Esophagus muscularis mucosa (tissue), 4 donors: ENCODE measurements around the gene FRRS1.

Experiments
- CTCF ChIP-seq, 3 experiments: fragments of 200-600 bp in 2 of 3; fragments of 450-650 bp in 1 of 3; sonication (generic) in 2 of 3; IDR thresholded peaks; one replicate each; pipeline ENCODE4 v1.5.1; 2017 to 2019; ENCODE audit warnings: antibody characterized with exemption in 3 of 3, mild to moderate bottlenecking in 2 of 3, moderate library complexity in 1 of 3
- EP300 ChIP-seq: sonication (generic); formaldehyde crosslinking; IDR thresholded peaks from one replicate; pipeline ENCODE4 v1.6.1; 2017; ENCODE audit warnings: antibody characterized with exemption
- POLR2A ChIP-seq: fragments of 450-650 bp; IDR thresholded peaks from one replicate; pipeline ENCODE4 v1.6.1; 2017; ENCODE audit warnings: antibody characterized with exemption, moderate library complexity, mild to moderate bottlenecking, low read depth

DNA sequence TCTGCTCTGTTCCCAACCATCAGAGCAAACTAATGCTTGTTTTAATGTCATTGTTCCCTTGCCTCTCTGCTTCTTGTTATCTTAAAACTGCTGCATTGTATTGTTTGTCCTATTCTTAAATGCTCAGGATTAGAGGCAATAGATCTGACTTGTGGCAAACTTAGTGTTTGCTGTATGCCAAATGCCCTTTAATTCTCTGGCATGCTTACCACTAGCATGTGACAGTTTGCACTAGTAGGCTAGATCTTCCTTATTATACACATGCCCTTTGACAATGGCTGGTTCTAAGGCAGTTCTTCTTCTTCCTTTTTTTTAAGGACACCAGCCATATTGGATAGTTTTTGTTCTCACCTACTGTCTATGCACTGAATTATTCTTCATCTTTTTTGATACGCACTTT, 90.4 kb downstream of the FRRS1 start:
- TF ChIP-seq POLR2A (no peak), CTCF (IDR thresholded peaks at IDR 0.05) (no peak), EP300 (no peak)
